ENCODE results near the gene PXN.

The PXN gene

DNA sequence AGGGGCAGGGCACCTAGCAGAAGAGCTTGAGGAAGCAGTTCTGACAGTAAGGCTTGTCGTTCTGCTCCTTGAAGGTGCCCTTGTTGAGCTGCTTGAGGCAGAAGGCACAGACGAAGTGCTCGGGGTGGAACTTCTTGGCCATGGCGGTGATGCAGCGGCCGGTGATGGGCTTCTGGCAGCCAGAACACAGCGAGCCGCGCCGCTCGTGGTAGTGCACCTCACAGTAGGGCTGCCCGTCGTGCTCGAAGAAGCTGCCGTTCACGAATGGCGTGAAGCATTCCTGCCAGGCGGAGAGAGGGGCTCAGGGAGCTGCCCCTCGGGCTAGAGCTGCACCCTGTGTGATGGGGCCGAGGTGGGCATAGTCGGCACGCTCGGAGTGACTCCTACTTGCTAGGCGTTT is 53.2 kb downstream of the PXN start:
- no peak overlapping the region for H2BK12ac ChIP-seq (ENCODE audit: low read length in 2 of 2)
- no peaks in the 10 kb centered on the region for H3K9me3 ChIP-seq (ENCODE audit: control insufficient read depth, low read length)
- H2BK120ac ChIP-seq (ENCODE audit: low read depth, low read length) = no peak overlapping the region
- H3K36me3 ChIP-seq (ENCODE audit: control insufficient read depth in 1 of 2, insufficient read depth in 2 of 2, low read depth in 1 of 2, low read length in 2 of 2) = peaks cover 77 to 89% of the 10 kb centered on the region in 2 experiments
- H3K18ac ChIP-seq (ENCODE audit: low read depth in 1 of 2, low read length in 2 of 2) = no peak overlapping the region
- no peak overlapping the region for H3K4ac ChIP-seq (ENCODE audit: low read depth in 1 of 2, low read length in 2 of 2)
- no peak overlapping the region for H2AK5ac ChIP-seq (ENCODE audit: low read length, severe bottlenecking)
- no peak overlapping the region for H2BK15ac ChIP-seq (ENCODE audit: low read depth, poor library complexity, severe bottlenecking)
- peaks cover 5% of the 10 kb centered on the region for H3K4me1 ChIP-seq (ENCODE audit: control insufficient read depth, insufficient read depth, low read depth, low read length)
- H2AFZ ChIP-seq (ENCODE audit: low read depth, low read length) = no peak overlapping the region
- no peak overlapping the region for H3K4me2 ChIP-seq (ENCODE audit: low read length, poor library complexity, severe bottlenecking)
- no peaks in the 10 kb centered on the region for H3K27me3 ChIP-seq (ENCODE audit: control insufficient read depth in 1 of 2, insufficient read depth in 1 of 2, low read length in 2 of 2)
- no peak overlapping the region for H4K91ac ChIP-seq (ENCODE audit: low read length)
- no peak overlapping the region for H3K27ac ChIP-seq (ENCODE audit: low read length, poor library complexity, severe bottlenecking)
- no peak for DNase-seq
- no peak overlapping the region for H3K23ac ChIP-seq (ENCODE audit: low read length in 2 of 2)
- H3K9ac ChIP-seq (ENCODE audit: low read length) = no peak overlapping the region
- H3K4me3 ChIP-seq (ENCODE audit: insufficient read depth in 1 of 2, low read depth in 1 of 2, low read length in 2 of 2) = no peak overlapping the region
- no peak overlapping the region for H4K8ac ChIP-seq (ENCODE audit: low read length)
- H2BK5ac ChIP-seq (ENCODE audit: low read depth, low read length, poor library complexity, severe bottlenecking) = no peak overlapping the region
- H3K14ac ChIP-seq (ENCODE audit: low read length in 2 of 2) = no peak overlapping the region
- H3K79me1 ChIP-seq (replicated peaks; ENCODE audit: low read length, poor library complexity, severe bottlenecking) = peaks cover 40% of the 10 kb centered on the region
- 97% methylated on average over 19 of the region's 24 CpGs for WGBS

DNA sequence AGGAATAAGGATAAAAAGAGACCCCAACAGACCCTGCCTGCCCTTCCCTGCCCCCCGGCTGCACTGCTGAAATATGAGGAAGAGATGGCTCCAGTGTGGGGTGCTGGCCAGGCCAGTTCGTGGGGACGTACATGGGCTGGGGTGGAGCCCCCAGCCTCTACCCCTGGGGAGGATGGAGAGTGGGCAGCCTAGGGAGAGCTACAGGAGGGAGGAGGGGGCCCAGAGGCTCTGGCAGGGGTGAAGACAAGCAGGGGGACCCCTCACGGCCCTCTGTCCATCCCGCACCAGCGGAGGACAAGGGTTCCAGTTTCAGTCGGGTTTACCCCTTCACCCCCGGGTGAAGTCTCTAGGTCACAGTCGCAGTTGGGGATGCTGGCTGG is 53.6 kb downstream of the PXN start:
- H2BK15ac ChIP-seq (ENCODE audit: low read depth, poor library complexity, severe bottlenecking) = no peak overlapping the region
- H2BK120ac ChIP-seq (ENCODE audit: low read depth, low read length) = no peak overlapping the region
- no peak overlapping the region for H3K4me3 ChIP-seq (ENCODE audit: insufficient read depth in 1 of 2, low read depth in 1 of 2, low read length in 2 of 2)
- H3K9me3 ChIP-seq (ENCODE audit: control insufficient read depth, low read length) = no peaks in the 10 kb centered on the region
- H2BK5ac ChIP-seq (ENCODE audit: low read depth, low read length, poor library complexity, severe bottlenecking) = no peak overlapping the region
- no peak overlapping the region for H2BK12ac ChIP-seq (ENCODE audit: low read length in 2 of 2)
- H3K36me3 ChIP-seq (ENCODE audit: control insufficient read depth in 1 of 2, insufficient read depth in 2 of 2, low read depth in 1 of 2, low read length in 2 of 2) = peaks cover 76 to 88% of the 10 kb centered on the region in 2 experiments
- no peak overlapping the region for H3K27ac ChIP-seq (ENCODE audit: low read length, poor library complexity, severe bottlenecking)
- no peak overlapping the region for H3K4ac ChIP-seq (ENCODE audit: low read depth in 1 of 2, low read length in 2 of 2)
- no peaks in the 10 kb centered on the region for H3K27me3 ChIP-seq (ENCODE audit: control insufficient read depth in 1 of 2, insufficient read depth in 1 of 2, low read length in 2 of 2)
- H3K14ac ChIP-seq (ENCODE audit: low read length in 2 of 2) = no peak overlapping the region
- H3K79me1 ChIP-seq (replicated peaks; ENCODE audit: low read length, poor library complexity, severe bottlenecking) = peaks cover 36% of the 10 kb centered on the region
- DNase-seq = no peak
- H2AFZ ChIP-seq (ENCODE audit: low read depth, low read length) = no peak overlapping the region
- 90% methylated on average over 9 of the region's 9 CpGs for WGBS
- H3K4me1 ChIP-seq (ENCODE audit: control insufficient read depth, insufficient read depth, low read depth, low read length) = peaks cover 5% of the 10 kb centered on the region
- no peak overlapping the region for H2AK5ac ChIP-seq (ENCODE audit: low read length, severe bottlenecking)
- no peak overlapping the region for H3K23ac ChIP-seq (ENCODE audit: low read length in 2 of 2)
- no peak overlapping the region for H3K18ac ChIP-seq (ENCODE audit: low read depth in 1 of 2, low read length in 2 of 2)
- H4K8ac ChIP-seq (ENCODE audit: low read length) = no peak overlapping the region
- H3K9ac ChIP-seq (ENCODE audit: low read length) = no peak overlapping the region
- H3K4me2 ChIP-seq (ENCODE audit: low read length, poor library complexity, severe bottlenecking) = no peak overlapping the region
- H4K91ac ChIP-seq (ENCODE audit: low read length) = no peak overlapping the region

DNA sequence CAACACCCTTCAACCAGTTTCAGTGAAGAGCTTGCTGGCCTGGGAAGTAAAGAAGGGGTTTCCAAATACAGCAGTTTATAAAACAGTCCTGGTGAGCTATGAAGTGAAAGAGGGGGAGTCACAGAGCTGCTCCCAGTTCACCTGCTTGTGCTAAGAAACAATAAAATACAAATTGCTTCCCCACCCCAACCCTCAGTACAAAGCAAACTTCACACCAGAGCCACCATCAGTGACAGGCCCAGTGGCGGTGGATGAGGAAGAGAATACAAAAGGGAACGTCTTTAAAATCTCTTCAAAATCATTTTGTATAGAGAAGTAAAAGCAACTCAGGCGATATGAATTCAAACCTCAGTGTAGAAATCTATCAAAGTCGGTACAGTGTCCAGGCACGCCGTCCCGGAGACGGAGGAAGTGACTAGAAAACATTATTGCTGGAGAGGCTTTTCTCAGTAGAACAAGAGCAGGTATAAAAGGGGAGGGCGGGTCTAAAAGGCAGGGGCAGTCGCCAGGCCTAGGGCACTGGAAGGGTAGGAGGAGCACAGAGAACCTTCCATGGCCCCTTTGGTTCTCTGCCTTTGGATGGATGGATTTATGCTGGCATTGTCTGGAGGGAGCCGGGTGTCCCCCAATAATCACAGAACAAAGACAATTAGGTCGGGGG is 54.2 kb downstream of the PXN start:
- Histone ChIP-seq H4K91ac (ENCODE audit: low read length) (no peak overlapping the region), H4K8ac (ENCODE audit: low read length) (no peak overlapping the region), H3K4me3 (ENCODE audit: insufficient read depth in 1 of 2, low read depth in 1 of 2, low read length in 2 of 2) (no peak overlapping the region), H2BK120ac (ENCODE audit: low read depth, low read length) (no peak overlapping the region), H2BK5ac (ENCODE audit: low read depth, low read length, poor library complexity, severe bottlenecking) (no peak overlapping the region), H3K36me3 (ENCODE audit: control insufficient read depth in 1 of 2, insufficient read depth in 2 of 2, low read depth in 1 of 2, low read length in 2 of 2) (peaks cover 71 to 86% of the 10 kb centered on the region in 2 experiments), H2BK15ac (ENCODE audit: low read depth, poor library complexity, severe bottlenecking) (no peak overlapping the region), H3K79me1 (replicated peaks; ENCODE audit: low read length, poor library complexity, severe bottlenecking) (peaks cover 32% of the 10 kb centered on the region), H2AK5ac (ENCODE audit: low read length, severe bottlenecking) (no peak overlapping the region), H3K9ac (ENCODE audit: low read length) (peak overlapping the region; percentile 29), H3K27ac (ENCODE audit: low read length, poor library complexity, severe bottlenecking) (no peak overlapping the region), H3K4me1 (ENCODE audit: control insufficient read depth, insufficient read depth, low read depth, low read length) (peaks cover 5% of the 10 kb centered on the region), H3K27me3 (ENCODE audit: control insufficient read depth in 1 of 2, insufficient read depth in 1 of 2, low read length in 2 of 2) (no peaks in the 10 kb centered on the region), H3K23ac (ENCODE audit: low read length in 2 of 2) (no peak overlapping the region), H3K4me2 (ENCODE audit: low read length, poor library complexity, severe bottlenecking) (no peak overlapping the region), H3K14ac (ENCODE audit: low read length in 2 of 2) (no peak overlapping the region), H2BK12ac (ENCODE audit: low read length in 2 of 2) (no peak overlapping the region), H3K9me3 (ENCODE audit: control insufficient read depth, low read length) (no peaks in the 10 kb centered on the region), H3K4ac (ENCODE audit: low read depth in 1 of 2, low read length in 2 of 2) (no peak overlapping the region), H3K18ac (ENCODE audit: low read depth in 1 of 2, low read length in 2 of 2) (no peak overlapping the region), H2AFZ (ENCODE audit: low read depth, low read length) (no peak overlapping the region)
- DNase-seq = no peak
- 95% methylated on average over 10 of the region's 12 CpGs for WGBS

DNA sequence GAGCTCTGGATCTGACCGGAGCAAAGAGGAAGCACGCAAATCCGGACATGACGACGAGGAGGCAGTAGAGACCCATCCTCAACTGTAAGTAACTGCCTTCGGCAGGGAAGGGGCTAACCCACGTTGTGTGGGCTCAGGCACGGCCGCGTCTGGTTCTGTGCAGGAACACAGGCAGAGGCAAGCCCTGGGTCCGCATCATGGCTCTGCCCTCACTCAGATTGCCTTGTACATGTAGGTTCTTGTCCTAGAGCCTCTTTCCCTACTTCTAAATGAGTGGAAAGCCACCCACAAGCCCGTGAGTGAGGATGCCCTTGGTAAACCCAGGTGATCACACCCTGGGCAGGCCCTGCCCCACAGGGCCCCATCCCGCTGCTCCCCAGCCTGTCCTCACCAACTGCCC is 55.7 kb downstream of the PXN start:
- Histone ChIP-seq H3K79me1 (replicated peaks; ENCODE audit: low read length, poor library complexity, severe bottlenecking) (peaks cover 19% of the 10 kb centered on the region), H3K9ac (ENCODE audit: low read length) (peak overlapping the region; percentile 9), H3K9me3 (ENCODE audit: control insufficient read depth, low read length) (no peaks in the 10 kb centered on the region), H2AFZ (ENCODE audit: low read depth, low read length) (no peak overlapping the region), H3K4me1 (ENCODE audit: control insufficient read depth, insufficient read depth, low read depth, low read length) (peaks cover 5% of the 10 kb centered on the region), H4K8ac (ENCODE audit: low read length) (peak overlapping the region; percentile 42), H3K18ac (ENCODE audit: low read depth in 1 of 2, low read length in 2 of 2) (no peak overlapping the region), H2BK5ac (ENCODE audit: low read depth, low read length, poor library complexity, severe bottlenecking) (no peak overlapping the region), H3K36me3 (ENCODE audit: control insufficient read depth in 1 of 2, insufficient read depth in 2 of 2, low read depth in 1 of 2, low read length in 2 of 2) (peaks cover 56 to 72% of the 10 kb centered on the region in 2 experiments), H3K14ac (ENCODE audit: low read length in 2 of 2) (no peak overlapping the region), H3K27me3 (ENCODE audit: control insufficient read depth in 1 of 2, insufficient read depth in 1 of 2, low read length in 2 of 2) (no peaks in the 10 kb centered on the region), H2BK12ac (ENCODE audit: low read length in 2 of 2) (no peak overlapping the region), H3K4me2 (ENCODE audit: low read length, poor library complexity, severe bottlenecking) (no peak overlapping the region), H4K91ac (ENCODE audit: low read length) (no peak overlapping the region), H2AK5ac (ENCODE audit: low read length, severe bottlenecking) (no peak overlapping the region), H2BK15ac (ENCODE audit: low read depth, poor library complexity, severe bottlenecking) (no peak overlapping the region), H2BK120ac (ENCODE audit: low read depth, low read length) (no peak overlapping the region), H3K4me3 (ENCODE audit: insufficient read depth in 1 of 2, low read depth in 1 of 2, low read length in 2 of 2) (no peak overlapping the region), H3K4ac (ENCODE audit: low read depth in 1 of 2, low read length in 2 of 2) (peak overlapping the region in 1 of 2 experiments; percentile 41), H3K23ac (ENCODE audit: low read length in 2 of 2) (no peak overlapping the region), H3K27ac (ENCODE audit: low read length, poor library complexity, severe bottlenecking) (no peak overlapping the region)
- DNase-seq = no peak
- 98% methylated on average over 13 of the region's 13 CpGs for WGBS

Data from mesenchymal stem cell (in vitro differentiated cells and primary cell).